ES-I3 (cell line): ENCODE results near the gene TCF3.
A peak's percentile ranks its signal among the peaks of the same experiment; 100 is the strongest.
"Not testable (repeated sequence)": the region's sequence is repeated elsewhere in the genome, so short reads cannot be mapped to it uniquely, and the experiment has no call there.

ENCODE experiments used
- H3K36me3 ChIP-seq: 2 replicates; pipeline ENCODE4 v1.6.1; 2013; ENCODE audit warnings: mild to moderate bottlenecking, low read length, control low read depth, moderate library complexity; ENCODE audit not compliant: insufficient read depth
- H3K4me1 ChIP-seq: 2 replicates; pipeline ENCODE4 v1.6.1; 2013; ENCODE audit warnings: mild to moderate bottlenecking, control low read depth, low read length; ENCODE audit not compliant: insufficient read depth
- H3K9ac ChIP-seq: 2 replicates; pipeline ENCODE4 v1.6.1; 2013; ENCODE audit warnings: low read depth, mild to moderate bottlenecking, low read length, moderate library complexity
- H3K9me3 ChIP-seq: 2 replicates; pipeline ENCODE4 v1.6.1; 2013; ENCODE audit warnings: mild to moderate bottlenecking, low read length, moderate library complexity; ENCODE audit not compliant: control insufficient read depth, insufficient read depth

Gene TCF3

DNA sequence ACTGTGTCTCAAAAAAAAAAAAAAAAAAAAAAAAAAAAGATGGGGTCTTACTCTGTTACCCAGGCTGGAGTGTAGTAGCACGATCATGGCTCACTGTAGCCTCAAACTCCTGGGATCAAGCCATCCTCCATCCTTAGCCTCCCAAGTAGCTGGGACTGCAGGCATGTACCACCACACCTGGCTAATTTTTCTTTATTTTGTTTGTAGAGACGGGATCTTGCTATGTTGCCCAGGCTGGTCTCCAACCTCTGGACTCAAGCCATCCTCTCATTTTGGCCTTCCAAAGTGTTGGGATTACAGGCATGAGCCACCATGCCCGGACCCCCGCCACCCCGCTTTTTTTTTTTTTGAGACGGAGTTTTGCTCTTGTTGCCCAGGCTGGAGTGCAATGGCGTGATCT, 10.8 kb upstream of the TCF3 start:
- H3K36me3 ChIP-seq = not testable (repeated sequence)

DNA sequence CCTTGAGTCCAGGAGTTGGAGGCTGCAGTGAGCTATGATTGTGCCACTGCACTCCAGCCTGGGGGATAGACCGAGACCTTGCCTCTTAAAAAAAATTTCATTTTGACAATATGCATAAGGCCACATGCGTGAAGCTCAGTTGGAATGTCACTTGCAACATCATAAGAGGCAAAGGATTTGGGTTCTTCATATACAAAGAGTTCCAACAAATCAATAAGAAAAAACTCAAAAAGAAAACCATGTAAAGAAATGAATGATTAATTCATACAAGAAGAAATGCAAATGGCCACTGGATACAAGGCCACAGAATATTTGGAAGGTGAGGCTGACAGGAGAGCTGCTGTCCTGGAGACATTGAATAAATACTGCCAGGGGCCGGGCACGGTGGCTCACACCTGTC, 9.6 kb upstream of the TCF3 start:
- H3K4me1 ChIP-seq = no peaks in the 10 kb centered on the region; the same call in 1 of the 2 replicates

More for the DNA sequence above, 10.8 kb upstream of the TCF3 start:
- H3K9me3 ChIP-seq, H3K9ac ChIP-seq, H3K4me1 ChIP-seq: not testable (repeated sequence)

DNA sequence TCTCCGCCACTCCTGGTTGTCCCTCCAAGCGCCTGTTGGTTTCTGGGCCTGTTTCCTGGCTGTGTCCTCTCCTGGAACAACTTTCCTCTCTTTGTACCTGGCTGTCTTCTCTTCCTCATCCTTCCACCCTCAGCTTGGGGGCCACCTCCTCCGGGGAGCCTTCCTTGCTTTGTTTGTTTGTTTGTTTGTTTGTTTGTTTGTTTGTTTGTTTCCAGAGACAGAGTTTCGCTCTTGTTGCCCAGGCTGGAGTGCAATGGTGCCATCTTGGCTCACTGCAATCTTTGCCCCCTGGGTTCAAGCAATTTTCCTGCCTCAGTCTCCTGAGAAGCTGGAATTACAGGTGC, 6.6 kb upstream of the TCF3 start:
- Histone ChIP-seq H3K9ac (no peak overlapping the region), H3K36me3 (no peaks in the 10 kb centered on the region), H3K4me1 (no peaks in the 10 kb centered on the region), H3K9me3 (no peaks in the 10 kb centered on the region)

More for the DNA sequence above, 9.6 kb upstream of the TCF3 start:
- H3K9ac ChIP-seq = no peak overlapping the region
- H3K36me3 ChIP-seq = no peaks in the 10 kb centered on the region
- H3K9me3 ChIP-seq = no peaks in the 10 kb centered on the region

DNA sequence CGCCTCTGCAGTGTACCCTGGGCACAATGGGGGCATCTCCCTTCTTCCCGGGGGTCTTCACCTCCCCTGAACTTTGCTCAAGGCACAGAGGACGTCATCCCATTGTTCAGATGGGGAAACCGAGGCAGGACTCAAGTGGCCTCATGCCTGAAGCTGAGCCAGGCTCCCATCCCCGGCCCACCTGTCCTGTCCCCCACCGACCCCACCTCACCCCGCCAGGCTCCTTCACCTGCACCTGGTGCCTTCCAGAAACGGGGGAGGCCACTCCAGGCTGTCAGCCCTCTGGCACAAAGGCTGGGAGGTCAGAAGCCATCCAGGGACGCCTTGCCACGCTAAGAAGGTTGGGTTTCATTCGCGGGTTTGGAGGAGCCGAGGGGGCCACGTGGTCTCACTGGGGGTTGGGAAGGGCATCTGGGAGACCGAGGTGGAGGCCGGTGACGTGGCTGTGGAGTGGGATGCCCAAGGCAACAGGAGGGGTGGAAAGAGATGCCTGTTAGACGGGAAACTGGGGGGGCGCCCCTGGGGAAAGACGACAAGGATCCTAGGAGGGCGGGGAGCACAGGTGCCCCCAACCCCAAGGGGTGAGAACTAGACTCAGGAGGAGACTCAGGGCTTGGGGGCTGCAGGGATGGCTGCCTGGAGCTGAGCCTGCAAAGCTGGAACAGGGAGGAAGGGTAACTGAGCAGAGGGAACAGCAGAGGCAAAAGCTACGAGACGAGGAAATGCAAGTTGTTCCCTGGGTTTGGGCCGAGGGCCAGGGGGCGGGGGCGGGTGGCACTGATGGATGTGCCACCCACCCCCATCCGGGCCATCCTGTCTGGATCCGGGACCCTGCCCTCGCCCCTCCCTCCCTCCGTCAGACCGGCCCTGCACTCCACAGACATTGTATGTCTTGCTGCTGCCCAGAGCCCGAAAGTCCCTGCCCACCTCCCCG, 6.0 kb upstream of the TCF3 start:
- Histone ChIP-seq H3K36me3 (no peaks in the 10 kb centered on the region), H3K9me3 (no peaks in the 10 kb centered on the region), H3K9ac (no peak overlapping the region), H3K4me1 (no peaks in the 10 kb centered on the region)

DNA sequence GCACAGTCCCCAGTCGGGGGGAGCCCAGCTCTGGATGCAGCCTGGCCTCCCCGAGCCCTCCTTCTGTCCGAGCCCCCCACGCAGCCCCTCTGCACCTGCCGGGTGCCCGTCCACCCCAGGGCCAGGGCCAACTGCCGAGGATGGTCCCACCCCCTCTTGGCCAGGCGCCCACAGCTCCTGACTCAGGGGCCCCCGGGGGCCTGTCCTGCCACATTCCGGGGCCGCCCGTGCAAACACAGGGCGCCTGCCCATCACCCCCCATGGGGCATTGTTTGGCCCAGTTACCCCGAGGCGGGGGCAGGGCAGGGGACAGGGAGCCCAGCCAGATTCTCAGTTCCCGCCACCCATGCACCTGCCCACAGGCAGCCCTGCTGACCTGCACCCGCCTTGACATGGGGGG, 5.3 kb upstream of the TCF3 start:
- no peaks in the 10 kb centered on the region for H3K4me1 ChIP-seq
- H3K9ac ChIP-seq = no peak overlapping the region
- no peaks in the 10 kb centered on the region for H3K36me3 ChIP-seq
- H3K9me3 ChIP-seq = no peaks in the 10 kb centered on the region

DNA sequence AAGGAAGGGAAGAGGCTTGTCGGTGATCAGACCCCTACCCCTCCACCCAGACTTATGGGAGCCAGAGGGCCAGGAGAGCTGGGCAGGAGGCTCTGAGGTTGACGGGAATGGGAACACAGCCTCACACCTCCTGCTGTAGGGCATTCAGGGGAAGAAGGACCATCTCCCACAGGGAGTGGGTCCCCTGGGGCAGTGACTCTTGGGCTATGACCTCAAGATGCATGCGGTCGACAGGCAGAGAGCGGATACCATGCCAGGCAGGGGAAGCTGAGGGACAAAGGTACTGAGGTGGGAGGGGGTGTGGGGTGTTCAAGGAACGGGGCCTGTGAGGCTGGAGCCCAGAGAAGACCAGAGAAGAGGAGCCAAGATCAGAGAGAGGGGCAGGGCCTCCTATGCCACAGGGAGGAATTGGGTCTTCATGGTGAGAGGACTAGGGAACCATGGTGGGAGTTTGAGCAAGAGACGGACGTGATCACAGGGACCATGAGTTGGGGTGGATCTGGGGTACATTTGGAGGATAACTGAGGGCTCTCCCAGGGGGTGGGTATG, 4.6 kb upstream of the TCF3 start:
- H3K9ac ChIP-seq = no peak overlapping the region
- H3K9me3 ChIP-seq = no peaks in the 10 kb centered on the region
- H3K36me3 ChIP-seq = no peaks in the 10 kb centered on the region
- H3K4me1 ChIP-seq = no peaks in the 10 kb centered on the region

DNA sequence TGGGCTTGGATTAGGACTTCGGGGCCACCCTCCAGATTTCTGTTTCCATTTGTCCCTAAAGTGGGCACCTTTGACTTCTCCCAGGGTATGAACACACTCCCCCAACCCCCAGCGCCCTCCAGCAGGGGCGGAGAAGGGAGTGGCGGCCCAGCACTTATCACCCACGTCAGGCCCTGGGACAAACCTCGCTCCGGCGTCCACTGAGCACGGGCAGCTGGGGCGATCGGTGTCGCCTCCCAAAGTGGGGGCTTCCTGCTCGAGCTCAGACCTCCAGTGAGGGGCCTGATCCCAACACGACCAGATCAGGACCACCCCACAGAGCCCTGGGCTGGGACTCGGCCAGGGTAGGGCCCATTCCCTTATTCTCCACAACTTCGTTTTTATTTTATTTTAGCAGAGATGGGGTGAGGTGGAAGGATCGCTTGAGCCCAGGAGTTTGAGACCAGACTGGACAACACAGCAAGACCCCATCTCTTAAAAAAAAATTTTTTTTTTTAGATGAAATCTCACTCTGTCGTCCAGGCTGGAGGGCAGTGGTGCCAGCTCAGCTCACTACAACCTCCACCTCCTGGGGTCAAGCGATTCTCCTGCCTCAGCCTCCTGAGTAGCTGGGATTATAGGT, 3.7 kb upstream of the TCF3 start:
- no peaks in the 10 kb centered on the region for H3K36me3 ChIP-seq
- no peaks in the 10 kb centered on the region for H3K4me1 ChIP-seq
- H3K9ac ChIP-seq = no peak overlapping the region
- no peaks in the 10 kb centered on the region for H3K9me3 ChIP-seq

DNA sequence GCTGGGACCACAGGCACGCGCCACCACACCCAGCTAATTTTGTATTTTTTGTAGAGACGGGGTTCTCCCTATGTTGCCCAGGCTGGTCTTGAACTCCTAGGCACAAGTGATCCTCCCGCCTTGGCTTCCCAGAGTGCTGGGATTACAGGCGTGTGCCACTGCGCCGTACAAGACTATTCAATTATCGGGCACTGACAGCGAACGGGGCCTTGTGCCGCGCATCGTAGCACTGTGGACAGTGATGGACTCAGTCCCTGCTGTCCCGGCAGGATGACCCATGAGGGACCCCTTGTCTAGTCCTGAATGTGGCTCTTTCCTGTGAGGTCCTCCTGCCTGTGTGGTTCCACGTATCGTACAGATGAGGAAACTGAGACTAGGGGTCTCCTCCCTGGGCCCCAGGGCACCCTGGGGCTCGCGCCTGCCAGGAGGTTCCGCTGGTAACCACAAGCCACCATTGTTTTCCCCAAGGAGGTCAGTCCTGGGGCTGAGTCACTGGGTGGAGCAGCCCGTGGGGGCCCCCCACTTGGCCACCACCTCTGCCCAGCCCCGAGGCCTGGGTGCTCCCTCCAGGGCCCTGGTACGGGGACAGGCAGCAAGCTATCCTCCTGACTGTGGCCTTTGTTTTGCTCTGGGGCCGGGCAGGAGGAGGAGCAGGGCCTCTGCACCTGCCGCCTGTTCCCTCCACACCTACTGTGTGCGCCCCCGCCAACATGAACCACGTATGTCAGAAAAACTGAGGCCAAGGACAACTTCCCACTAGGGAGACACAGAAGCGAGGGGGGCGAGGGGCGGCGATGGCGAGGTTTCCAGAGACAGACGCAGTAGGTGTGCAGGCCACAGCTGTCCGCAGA, 2.9 kb upstream of the TCF3 start:
- no peaks in the 10 kb centered on the region for H3K4me1 ChIP-seq
- H3K9me3 ChIP-seq = no peaks in the 10 kb centered on the region
- H3K36me3 ChIP-seq = no peaks in the 10 kb centered on the region
- H3K9ac ChIP-seq = no peak overlapping the region

DNA sequence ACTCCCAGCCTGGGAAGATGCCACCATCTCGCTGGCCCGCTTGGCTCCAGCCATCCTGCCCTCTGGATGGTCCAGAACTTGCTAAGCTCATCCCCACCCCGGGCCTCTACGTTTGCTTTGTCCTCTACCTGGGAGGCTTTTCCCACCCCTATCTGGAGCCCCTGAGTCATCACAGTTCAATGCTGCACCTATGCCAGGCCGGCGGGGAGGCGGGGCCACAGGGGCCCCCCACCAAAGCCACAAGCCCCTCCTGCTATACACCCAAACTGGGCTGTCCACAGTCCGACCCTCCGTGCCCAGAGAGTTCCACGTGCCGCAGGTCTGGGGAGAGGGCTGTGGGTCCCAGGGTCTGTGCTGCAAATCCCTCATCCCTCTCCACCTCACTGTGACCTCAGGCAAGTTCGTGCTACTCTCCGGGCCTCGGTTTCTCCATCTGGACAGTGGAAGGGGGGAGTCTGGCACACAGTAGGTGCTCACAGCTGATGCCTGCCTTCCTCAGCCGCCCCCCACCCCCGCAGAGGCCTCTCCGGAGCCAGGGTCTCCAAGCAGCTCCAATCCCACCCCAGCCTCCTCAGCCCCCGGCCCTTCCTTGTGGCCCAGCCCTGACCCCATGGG, 1.9 kb upstream of the TCF3 start:
- Histone ChIP-seq H3K9me3 (no peaks in the 10 kb centered on the region), H3K4me1 (no peaks in the 10 kb centered on the region), H3K9ac (no peak overlapping the region), H3K36me3 (peaks cover 6% of the 10 kb centered on the region; the same call in 1 of the 2 replicates)

DNA sequence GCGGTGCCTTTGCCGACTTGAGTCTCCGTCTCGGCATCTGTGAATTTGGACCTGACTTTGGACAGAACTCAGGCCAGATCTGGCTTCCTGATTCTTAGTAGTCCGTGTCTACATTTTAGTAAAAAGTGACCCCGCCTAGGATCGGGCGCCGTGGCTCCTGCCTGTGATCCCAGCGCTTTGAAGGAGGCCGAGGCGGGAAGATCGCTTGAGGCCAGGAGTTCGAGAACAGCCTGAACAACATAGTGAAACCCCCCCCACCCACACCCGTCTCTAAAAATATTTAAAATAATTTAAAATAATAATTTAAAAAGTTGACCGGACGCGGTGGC, 849 bp upstream of the TCF3 start:
- H3K9ac ChIP-seq = peak overlapping the region; percentile 94; the same call in 1 of the 2 replicates
- H3K36me3 ChIP-seq = peaks cover 6% of the 10 kb centered on the region
- H3K4me1 ChIP-seq = no peaks in the 10 kb centered on the region
- no peaks in the 10 kb centered on the region for H3K9me3 ChIP-seq

DNA sequence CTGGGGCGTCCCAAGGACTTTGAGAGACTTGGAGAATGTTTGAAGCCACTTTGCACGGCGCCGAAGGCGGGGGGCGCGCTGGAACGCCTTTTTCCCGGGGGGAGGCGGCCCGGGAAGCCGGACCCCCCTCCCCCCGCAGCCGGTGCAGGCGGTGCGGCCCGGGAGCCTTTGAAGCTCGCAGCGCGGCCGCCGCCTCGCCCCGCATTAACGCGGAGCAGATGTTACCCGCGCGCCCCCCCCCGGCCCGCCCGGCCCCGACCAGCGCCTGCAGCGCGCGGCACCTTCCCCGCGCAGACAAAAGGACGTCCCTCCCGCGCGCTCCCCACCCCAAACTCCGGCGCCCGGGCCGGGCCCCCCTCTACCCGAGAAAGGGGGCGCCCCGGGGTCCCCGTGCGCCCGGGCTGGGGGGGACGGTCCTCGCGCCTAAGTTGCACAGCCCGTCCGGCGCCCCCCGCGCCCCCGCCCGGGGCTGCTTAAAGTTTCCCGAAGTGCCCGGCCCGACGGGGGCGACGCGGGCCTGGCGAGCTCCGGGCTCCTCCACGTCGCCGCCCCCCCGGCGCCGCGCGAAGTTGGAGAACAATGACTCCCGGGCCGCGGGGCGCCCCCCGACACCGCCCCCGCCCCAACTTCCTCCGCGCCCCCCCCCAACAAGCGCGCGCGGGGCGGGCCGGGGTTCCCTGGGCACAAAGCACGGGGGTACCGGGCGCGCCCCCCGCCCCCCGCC, 685 bp downstream of the TCF3 start:
- Histone ChIP-seq H3K36me3 (peaks cover 6% of the 10 kb centered on the region), H3K9ac (peak overlapping the region; percentile 94), H3K9me3 (no peaks in the 10 kb centered on the region), H3K4me1 (no peaks in the 10 kb centered on the region)

DNA sequence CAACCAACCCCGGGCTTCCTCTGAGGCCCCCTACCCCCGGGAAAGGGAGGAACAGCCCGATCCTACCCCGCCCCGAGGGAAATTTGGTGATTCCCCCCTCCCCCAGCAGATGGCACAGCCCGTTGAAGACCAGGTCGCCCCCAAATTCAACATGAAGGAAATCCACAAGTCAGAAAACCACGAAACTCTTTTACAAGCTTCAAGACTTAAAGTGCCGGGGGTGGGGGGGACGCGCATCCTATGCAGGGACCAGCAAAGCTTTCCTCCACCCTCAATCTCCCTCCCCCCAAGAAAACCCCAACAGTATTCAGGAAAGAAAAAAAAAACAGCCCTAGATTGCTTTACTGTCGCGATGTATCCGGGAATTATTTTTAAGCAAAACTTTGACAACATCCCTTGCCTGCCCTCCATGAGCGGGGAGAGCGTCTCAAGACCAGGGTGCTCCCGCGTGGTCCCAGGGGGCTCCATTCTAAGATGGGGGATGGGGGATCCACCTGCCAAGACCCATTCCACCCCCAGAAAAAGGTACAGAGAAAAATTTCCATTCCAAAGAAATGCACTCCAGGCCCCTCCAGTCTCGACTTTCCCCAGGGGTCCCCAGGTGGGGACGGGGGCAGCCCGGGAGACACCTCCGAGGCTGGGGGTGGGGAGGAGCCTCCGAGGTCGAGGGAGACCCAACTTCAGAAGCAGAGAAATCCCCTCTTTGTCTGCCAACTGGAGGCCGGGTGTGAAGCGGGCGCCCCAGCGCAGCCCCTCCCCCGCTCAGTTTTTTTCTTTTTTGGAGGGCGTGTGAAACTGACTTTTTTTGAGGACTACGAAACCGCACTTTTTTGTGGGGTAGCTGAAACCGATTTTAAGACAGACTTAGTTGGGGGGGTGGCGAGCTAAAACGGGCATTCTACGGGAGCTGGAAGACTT, 1.5 kb downstream of the TCF3 start:
- Histone ChIP-seq H3K9me3 (no peaks in the 10 kb centered on the region), H3K9ac (peak overlapping the region; percentile 94), H3K4me1 (no peaks in the 10 kb centered on the region), H3K36me3 (peaks cover 7% of the 10 kb centered on the region)
